ENCODE results near the gene CTNNA1.

The CTNNA1 gene

GRCh38 chr5:138817241-138817640 lies 64.0 kb downstream of the CTNNA1 start:
- H3K4me1 ChIP-seq (ENCODE audit: control insufficient read depth, low read length), result no peaks in the 10 kb centered on the region
- TF ChIP-seq CTCF (IDR thresholded peaks at IDR 0.05; ENCODE audit: low read depth, low read length, poor library complexity, severe bottlenecking) (no peak), EZH2phosphoT487 (IDR thresholded peaks at IDR 0.05; ENCODE audit: borderline replicate concordance, low read length) (no peak)
- H3K4me2 ChIP-seq (ENCODE audit: low read length), result no peak overlapping the region
- H3K27ac ChIP-seq (ENCODE audit: low read depth, low read length), result no peak overlapping the region
- no peaks in the 10 kb centered on the region for H3K36me3 ChIP-seq (ENCODE audit: control insufficient read depth, low read length)
- no peaks in the 10 kb centered on the region for H3F3A ChIP-seq (ENCODE audit: control insufficient read depth, insufficient read depth)
- H3K9me2 ChIP-seq (replicated peaks; ENCODE audit: control insufficient read depth, low read length), result no peaks in the 10 kb centered on the region
- H3K27me3 ChIP-seq (ENCODE audit: control insufficient read depth, low read length), result no peaks in the 10 kb centered on the region
- H3K4me3 ChIP-seq (ENCODE audit: low read length), result no peak overlapping the region
- no peaks in the 10 kb centered on the region for H3K79me2 ChIP-seq (ENCODE audit: control insufficient read depth, low read length)
- H3K9me3 ChIP-seq (ENCODE audit: control insufficient read depth, insufficient read depth, low read length), result no peaks in the 10 kb centered on the region
- H4K20me1 ChIP-seq (ENCODE audit: control insufficient read depth, insufficient read depth, low read depth, low read length), result no peaks in the 10 kb centered on the region

- no peak overlapping the region for H3K27ac ChIP-seq (ENCODE audit: low read depth, low read length)
- H3K36me3 ChIP-seq (ENCODE audit: control insufficient read depth, low read length), result no peaks in the 10 kb centered on the region
Observed at GRCh38 chr5:138819081-138819480, 65.9 kb downstream of the CTNNA1 start.

GRCh38 chr5:138820695-138821094 lies 67.5 kb downstream of the CTNNA1 start:
- TF ChIP-seq EZH2phosphoT487 (IDR thresholded peaks at IDR 0.05; ENCODE audit: borderline replicate concordance, low read length), result no peak
- TF ChIP-seq CTCF (IDR thresholded peaks at IDR 0.05; ENCODE audit: low read depth, low read length, poor library complexity, severe bottlenecking), result no peak
- H3K4me3 ChIP-seq (ENCODE audit: low read length), result no peak overlapping the region
- no peaks in the 10 kb centered on the region for H3K9me3 ChIP-seq (ENCODE audit: control insufficient read depth, insufficient read depth, low read length)
- H3K79me2 ChIP-seq (ENCODE audit: control insufficient read depth, low read length), result no peaks in the 10 kb centered on the region
- no peaks in the 10 kb centered on the region for H3K27me3 ChIP-seq (ENCODE audit: control insufficient read depth, low read length)
- H3K4me2 ChIP-seq (ENCODE audit: low read length), result no peak overlapping the region
- H3K27ac ChIP-seq (ENCODE audit: low read depth, low read length), result no peak overlapping the region
- no peaks in the 10 kb centered on the region for H3K4me1 ChIP-seq (ENCODE audit: control insufficient read depth, low read length)
- no peaks in the 10 kb centered on the region for H3K9me2 ChIP-seq (replicated peaks; ENCODE audit: control insufficient read depth, low read length)
- peaks cover 6% of the 10 kb centered on the region; the same call in 1 of the 2 replicates for H3F3A ChIP-seq (ENCODE audit: control insufficient read depth, insufficient read depth)
- no peaks in the 10 kb centered on the region for H4K20me1 ChIP-seq (ENCODE audit: control insufficient read depth, insufficient read depth, low read depth, low read length)
- no peaks in the 10 kb centered on the region for H3K36me3 ChIP-seq (ENCODE audit: control insufficient read depth, low read length)

More at GRCh38 chr5:138819081-138819480, 65.9 kb downstream of the CTNNA1 start:
- Histone ChIP-seq H3K4me1 (ENCODE audit: control insufficient read depth, low read length) (no peaks in the 10 kb centered on the region), H3K79me2 (ENCODE audit: control insufficient read depth, low read length) (no peaks in the 10 kb centered on the region), H3K9me3 (ENCODE audit: control insufficient read depth, insufficient read depth, low read length) (no peaks in the 10 kb centered on the region), H3K27me3 (ENCODE audit: control insufficient read depth, low read length) (no peaks in the 10 kb centered on the region), H3K4me2 (ENCODE audit: low read length) (no peak overlapping the region), H3K4me3 (ENCODE audit: low read length) (no peak overlapping the region), H3K9me2 (replicated peaks; ENCODE audit: control insufficient read depth, low read length) (no peaks in the 10 kb centered on the region), H3F3A (ENCODE audit: control insufficient read depth, insufficient read depth) (no peaks in the 10 kb centered on the region), H4K20me1 (ENCODE audit: control insufficient read depth, insufficient read depth, low read depth, low read length) (no peaks in the 10 kb centered on the region)
- TF ChIP-seq CTCF (IDR thresholded peaks at IDR 0.05; ENCODE audit: low read depth, low read length, poor library complexity, severe bottlenecking) (no peak), EZH2phosphoT487 (IDR thresholded peaks at IDR 0.05; ENCODE audit: borderline replicate concordance, low read length) (no peak)
